ENCODE data around the gene SPECC1.
A peak's percentile ranks its signal among the peaks of the same experiment; 100 is the strongest.

The SPECC1 gene

GRCh38 chr17:20275653-20276052, 266.5 kb downstream of the SPECC1 start:
- no peak for DNase-seq (ENCODE audit: low spot score)

GRCh38 chr17:20276421-20276820, 267.3 kb downstream of the SPECC1 start:
- no peak for DNase-seq (ENCODE audit: low spot score)

- peak; percentile 39 for DNase-seq (ENCODE audit: low spot score)
Observed at GRCh38 chr17:20278805-20279204, 269.6 kb downstream of the SPECC1 start.

- DNase-seq (ENCODE audit: low spot score) = no peak
Observed at GRCh38 chr17:20279631-20280030, 270.5 kb downstream of the SPECC1 start.

- DNase-seq (ENCODE audit: low spot score) = no peak
Observed at GRCh38 chr17:20280051-20280450, 270.9 kb downstream of the SPECC1 start.

- no peak for DNase-seq (ENCODE audit: low spot score)
Observed at GRCh38 chr17:20280851-20281250, 271.7 kb downstream of the SPECC1 start.

GRCh38 chr17:20281860-20282259, 272.7 kb downstream of the SPECC1 start:
- DNase-seq (ENCODE audit: low spot score) = no peak

- no peak for DNase-seq (ENCODE audit: low spot score)
Observed at GRCh38 chr17:20282526-20283308, 273.6 kb downstream of the SPECC1 start.

GRCh38 chr17:20284022-20284421, 274.9 kb downstream of the SPECC1 start:
- DNase-seq (ENCODE audit: low spot score) = no peak

GRCh38 chr17:20284570-20285295, 275.6 kb downstream of the SPECC1 start:
- DNase-seq (ENCODE audit: low spot score) = no peak

- DNase-seq (ENCODE audit: low spot score) = no peak
Observed at GRCh38 chr17:20289984-20290383, 280.8 kb downstream of the SPECC1 start.

- no peak for DNase-seq (ENCODE audit: low spot score)
Observed at GRCh38 chr17:20291853-20292252, 282.7 kb downstream of the SPECC1 start.

- DNase-seq (ENCODE audit: low spot score) = no peak
Observed at GRCh38 chr17:20293501-20293900, 284.3 kb downstream of the SPECC1 start.

GRCh38 chr17:20294120-20294519, 285.0 kb downstream of the SPECC1 start:
- no peak for DNase-seq (ENCODE audit: low spot score)

- no peak for DNase-seq (ENCODE audit: low spot score)
Observed at GRCh38 chr17:20299013-20299412, 289.9 kb downstream of the SPECC1 start.

GRCh38 chr17:20300436-20300934, 291.3 kb downstream of the SPECC1 start:
- DNase-seq (ENCODE audit: low spot score) = peak; percentile 78

- no peak for DNase-seq (ENCODE audit: low spot score)
Observed at GRCh38 chr17:20302246-20302917, 293.2 kb downstream of the SPECC1 start.

- DNase-seq (ENCODE audit: low spot score) = no peak
Observed at GRCh38 chr17:20304961-20305360, 295.8 kb downstream of the SPECC1 start.

GRCh38 chr17:20306924-20307323, 297.8 kb downstream of the SPECC1 start:
- no peak for DNase-seq (ENCODE audit: low spot score)

GRCh38 chr17:20307326-20307910, 298.3 kb downstream of the SPECC1 start:
- no peak for DNase-seq (ENCODE audit: low spot score)

- no peak for DNase-seq (ENCODE audit: low spot score)
Observed at GRCh38 chr17:20310481-20310880, 301.3 kb downstream of the SPECC1 start.

GRCh38 chr17:20313306-20313705, 304.1 kb downstream of the SPECC1 start:
- DNase-seq (ENCODE audit: low spot score) = no peak

Data from hepatic stellate cell (primary cell).